ENCODE measurements around the gene RAPGEF4.

RAPGEF4 gene

GRCh38 chr2:173058097-173058496 lies 322.5 kb downstream of the RAPGEF4 start:
- Histone ChIP-seq H3K27me3 (peaks cover 21% of the 10 kb centered on the region), H3K9me3 (no peaks in the 10 kb centered on the region), H3K4me1 (ENCODE audit: control insufficient read depth in 1 of 2, insufficient read depth in 1 of 2, low read depth in 1 of 2, low read length in 1 of 2) (no peaks in the 10 kb centered on the region), H3K36me3 (no peaks in the 10 kb centered on the region), H3K27ac (no peak overlapping the region), H3K4me3 (ENCODE audit: low read depth in 1 of 2, low read length in 1 of 2) (no peak overlapping the region)
- TF ChIP-seq CTCF (IDR thresholded peaks at IDR 0.05) = no peak

- Histone ChIP-seq H3K4me1 (ENCODE audit: control insufficient read depth in 1 of 2, insufficient read depth in 1 of 2, low read depth in 1 of 2, low read length in 1 of 2) (no peaks in the 10 kb centered on the region), H3K36me3 (no peaks in the 10 kb centered on the region), H3K27ac (no peak overlapping the region), H3K27me3 (peaks cover 21% of the 10 kb centered on the region), H3K9me3 (no peaks in the 10 kb centered on the region), H3K4me3 (ENCODE audit: low read depth in 1 of 2, low read length in 1 of 2) (no peak overlapping the region)
- no peak for TF ChIP-seq CTCF (IDR thresholded peaks at IDR 0.05)
Measured at GRCh38 chr2:173058673-173059072, 323.0 kb downstream of the RAPGEF4 start.

- Histone ChIP-seq H3K27ac (no peak overlapping the region), H3K4me1 (ENCODE audit: control insufficient read depth in 1 of 2, insufficient read depth in 1 of 2, low read depth in 1 of 2, low read length in 1 of 2) (no peaks in the 10 kb centered on the region), H3K4me3 (ENCODE audit: low read depth in 1 of 2, low read length in 1 of 2) (no peak overlapping the region), H3K36me3 (no peaks in the 10 kb centered on the region), H3K9me3 (no peaks in the 10 kb centered on the region), H3K27me3 (peaks cover 21% of the 10 kb centered on the region)
- TF ChIP-seq CTCF (IDR thresholded peaks at IDR 0.05) = no peak
Measured at GRCh38 chr2:173059292-173059691, 323.6 kb downstream of the RAPGEF4 start.

GRCh38 chr2:173059971-173060461 lies 324.4 kb downstream of the RAPGEF4 start:
- no peak overlapping the region for H3K4me3 ChIP-seq (ENCODE audit: low read depth in 1 of 2, low read length in 1 of 2)
- TF ChIP-seq CTCF (IDR thresholded peaks at IDR 0.05) = no peak
- peaks cover 21% of the 10 kb centered on the region for H3K27me3 ChIP-seq
- H3K4me1 ChIP-seq (ENCODE audit: control insufficient read depth in 1 of 2, insufficient read depth in 1 of 2, low read depth in 1 of 2, low read length in 1 of 2) = no peaks in the 10 kb centered on the region
- no peaks in the 10 kb centered on the region for H3K36me3 ChIP-seq
- no peaks in the 10 kb centered on the region for H3K9me3 ChIP-seq
- H3K27ac ChIP-seq = no peak overlapping the region

DNA sequence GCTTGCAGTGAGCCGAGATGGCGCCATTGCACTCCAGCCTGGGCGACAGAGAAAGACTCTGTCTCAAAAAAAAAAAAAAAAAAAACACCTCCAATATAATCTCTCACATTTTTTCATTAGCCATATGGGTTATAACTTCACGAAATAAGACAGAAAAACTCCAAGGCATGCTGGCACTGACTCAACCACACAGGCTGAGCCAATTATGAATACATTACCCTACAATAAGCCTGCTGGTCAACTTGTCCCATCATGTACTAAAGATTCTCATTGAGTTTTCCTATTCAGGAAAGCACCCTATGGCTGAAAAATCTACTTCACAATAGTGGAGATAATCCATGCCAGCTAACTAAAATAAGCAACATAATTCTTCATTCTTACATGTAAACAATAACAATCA lies 327.2 kb downstream of the RAPGEF4 start:
- no peak overlapping the region for H3K4me3 ChIP-seq (ENCODE audit: low read depth in 1 of 2, low read length in 1 of 2)
- TF ChIP-seq CTCF (IDR thresholded peaks at IDR 0.05) = no peak
- no peak overlapping the region for H3K27ac ChIP-seq
- no peaks in the 10 kb centered on the region for H3K36me3 ChIP-seq
- H3K27me3 ChIP-seq = peaks cover 27% of the 10 kb centered on the region
- H3K4me1 ChIP-seq (ENCODE audit: control insufficient read depth in 1 of 2, insufficient read depth in 1 of 2, low read depth in 1 of 2, low read length in 1 of 2) = no peaks in the 10 kb centered on the region
- no peaks in the 10 kb centered on the region for H3K9me3 ChIP-seq
